ENCODE data around the gene HDAC11.

DNA sequence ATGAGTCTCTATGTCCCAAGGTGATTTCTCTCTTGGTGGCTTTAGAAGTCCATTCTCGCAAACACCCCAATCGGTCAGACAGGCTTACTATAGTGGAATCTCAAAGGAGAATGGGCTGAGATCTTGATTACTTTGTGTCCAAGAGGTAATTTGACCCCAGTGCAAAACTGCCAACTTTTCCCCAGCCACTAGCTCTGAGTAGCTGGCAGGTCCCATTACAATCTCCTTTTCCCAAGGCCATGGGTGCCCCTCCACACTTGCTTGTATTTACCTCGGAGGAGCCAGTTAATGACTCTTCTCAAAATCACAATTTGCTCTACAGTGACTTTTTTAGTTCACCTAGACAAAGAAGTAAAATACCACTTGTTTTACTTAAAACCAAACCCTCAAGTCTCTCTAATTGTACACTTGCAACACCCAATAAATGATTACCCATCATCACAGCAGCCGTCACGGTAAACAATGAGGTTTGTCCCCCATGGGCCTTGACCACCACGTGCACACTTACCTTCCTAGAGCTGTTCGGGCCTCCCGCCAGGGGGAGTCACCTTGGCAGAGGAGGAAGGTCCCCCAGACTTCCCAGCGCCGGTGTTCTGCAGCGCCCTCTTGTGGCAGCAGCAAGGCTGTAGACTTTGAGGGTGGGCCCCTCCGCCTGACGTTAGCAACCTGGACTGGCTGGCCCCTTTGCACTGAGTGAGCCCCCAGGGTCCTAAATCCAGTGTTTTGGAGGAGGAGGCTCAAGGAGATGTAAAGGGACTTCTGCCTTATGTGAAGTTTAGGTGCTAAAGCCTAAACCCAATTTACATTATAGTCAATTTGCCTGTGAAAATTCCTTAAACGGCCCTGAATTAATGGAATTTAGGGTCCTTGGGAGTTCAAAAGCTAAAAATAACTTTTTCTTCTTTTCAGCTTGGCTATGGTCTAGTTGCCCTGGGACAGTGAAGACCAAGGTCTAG lies 18.7 kb upstream of the HDAC11 start:
- TF ChIP-seq, protein P1, sequence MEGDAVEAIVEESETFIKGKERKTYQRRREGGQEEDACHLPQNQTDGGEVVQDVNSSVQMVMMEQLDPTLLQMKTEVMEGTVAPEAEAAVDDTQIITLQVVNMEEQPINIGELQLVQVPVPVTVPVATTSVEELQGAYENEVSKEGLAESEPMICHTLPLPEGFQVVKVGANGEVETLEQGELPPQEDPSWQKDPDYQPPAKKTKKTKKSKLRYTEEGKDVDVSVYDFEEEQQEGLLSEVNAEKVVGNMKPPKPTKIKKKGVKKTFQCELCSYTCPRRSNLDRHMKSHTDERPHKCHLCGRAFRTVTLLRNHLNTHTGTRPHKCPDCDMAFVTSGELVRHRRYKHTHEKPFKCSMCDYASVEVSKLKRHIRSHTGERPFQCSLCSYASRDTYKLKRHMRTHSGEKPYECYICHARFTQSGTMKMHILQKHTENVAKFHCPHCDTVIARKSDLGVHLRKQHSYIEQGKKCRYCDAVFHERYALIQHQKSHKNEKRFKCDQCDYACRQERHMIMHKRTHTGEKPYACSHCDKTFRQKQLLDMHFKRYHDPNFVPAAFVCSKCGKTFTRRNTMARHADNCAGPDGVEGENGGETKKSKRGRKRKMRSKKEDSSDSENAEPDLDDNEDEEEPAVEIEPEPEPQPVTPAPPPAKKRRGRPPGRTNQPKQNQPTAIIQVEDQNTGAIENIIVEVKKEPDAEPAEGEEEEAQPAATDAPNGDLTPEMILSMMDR (conservative IDR thresholded peaks at IDR 0.05; ENCODE audit: low read depth, low read length) = peak; percentile 95
- no peak for TF ChIP-seq EZH2 (IDR thresholded peaks at IDR 0.05; ENCODE audit: borderline replicate concordance, low read depth, low read length, poor library complexity, severe bottlenecking)
